Esophagus squamous epithelium (tissue), 4 donors: ENCODE measurements around the gene PRRG2.

ENCODE experiments used
- CTCF ChIP-seq, 6 experiments: fragments of 450-650 bp in 4 of 6; fragments of 200-600 bp in 2 of 6; sonication (generic) in 2 of 6; IDR thresholded peaks; one replicate each; pipeline ENCODE4 v1.5.1; 2016 to 2019; ENCODE audit warnings: antibody characterized with exemption in 6 of 6, mild to moderate bottlenecking in 4 of 6, moderate library complexity in 4 of 6
- POLR2A ChIP-seq, 4 donors: fragments of 450-650 bp; IDR thresholded peaks; one replicate each; pipeline ENCODE4 v1.6.1; 2017; ENCODE audit warnings: antibody characterized with exemption in 4 of 4, mild to moderate bottlenecking in 4 of 4, moderate library complexity in 3 of 4

- TF ChIP-seq CTCF (IDR thresholded peaks at IDR 0.05) (no peak), POLR2A (IDR thresholded peaks at IDR 0.05) (no peak)
Observed at GRCh38 chr19:49592486-49593232, 11.5 kb downstream of the PRRG2 start.
